ENCODE data around the gene ANTXR1. TPM values are rescaled to one million over a fixed set of nuclear protein-coding genes. Genes with fewer than 3 reads are reported as not detected.

The ANTXR1 gene
- total RNA-seq, 2 experiments from 2014 or later, result 0.05 to 0.23 TPM

DNA sequence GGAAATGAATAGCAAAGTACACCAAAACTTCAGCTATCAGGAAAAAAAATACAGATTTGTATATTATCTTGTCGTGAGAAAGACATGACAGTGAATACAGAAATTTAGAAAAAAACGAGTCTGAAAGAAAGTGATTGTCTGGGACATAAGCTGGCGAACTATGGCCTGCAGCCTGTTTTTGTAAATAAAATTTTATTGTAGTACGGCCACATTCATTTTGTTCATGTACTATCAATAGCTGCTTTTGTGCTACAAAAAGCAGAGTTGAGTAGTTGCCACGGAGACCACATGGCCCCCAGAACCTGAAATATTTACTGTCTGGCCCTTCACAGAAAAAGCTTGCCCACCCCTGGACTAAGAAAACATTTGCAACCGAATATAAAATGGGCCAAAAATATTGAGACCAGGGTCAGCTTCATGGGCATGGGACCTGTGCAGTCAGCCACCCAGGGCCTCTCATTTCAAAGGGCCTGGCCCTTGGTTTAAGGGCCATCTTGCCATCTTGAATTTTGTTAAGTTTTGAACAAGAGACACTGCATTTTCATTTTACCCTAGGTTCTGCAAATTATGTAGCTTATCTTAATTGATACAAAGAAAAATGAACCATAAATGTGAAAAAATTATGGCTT lies 17.9 kb downstream of the ANTXR1 start:
- peaks cover 56% of the 10 kb centered on the region for H3K27me3 Mint-ChIP-seq
- CTCF ChIA-PET, result no interaction called here

DNA sequence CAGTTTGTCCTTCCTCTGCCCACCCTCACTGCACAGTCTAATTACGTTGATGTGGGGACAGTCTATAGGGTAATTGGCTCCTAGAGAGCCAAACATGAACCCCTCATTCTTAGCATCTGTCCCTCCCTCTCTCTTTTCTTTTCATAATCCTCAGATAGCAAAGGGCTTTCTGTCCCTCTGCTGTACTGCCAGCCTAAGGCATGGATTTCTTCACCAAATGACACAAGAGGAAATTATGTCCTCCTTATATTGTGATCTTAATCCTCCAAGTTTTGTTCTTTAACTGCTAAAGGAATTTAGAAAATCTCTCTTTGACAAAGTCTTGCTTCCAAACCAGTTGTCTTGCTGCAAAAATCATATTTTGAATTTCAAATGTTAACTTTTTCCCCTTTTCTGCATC lies 18.5 kb downstream of the ANTXR1 start:
- Mint-ChIP-seq H3K9me3 (no peaks in the 10 kb centered on the region), H3K36me3 (ENCODE audit: low read depth) (no peaks in the 10 kb centered on the region), H3K27ac (no peak overlapping the region), H3K4me3 (no peak overlapping the region), H3K27me3 (peaks cover 55% of the 10 kb centered on the region), H3K4me1 (no peaks in the 10 kb centered on the region)
- DNase-seq, result no peak
- ChIA-PET CTCF (no interaction called here), POLR2A (no interaction called here)

More for the DNA sequence above, 17.9 kb downstream of the ANTXR1 start:
- DNase-seq, result no peak
- no peak overlapping the region for H3K27ac Mint-ChIP-seq
- POLR2A ChIA-PET, result no interaction called here
- no peak overlapping the region for H3K4me3 Mint-ChIP-seq
- H3K9me3 Mint-ChIP-seq, result no peaks in the 10 kb centered on the region
- H3K36me3 Mint-ChIP-seq (ENCODE audit: low read depth), result no peaks in the 10 kb centered on the region
- no peaks in the 10 kb centered on the region for H3K4me1 Mint-ChIP-seq

DNA sequence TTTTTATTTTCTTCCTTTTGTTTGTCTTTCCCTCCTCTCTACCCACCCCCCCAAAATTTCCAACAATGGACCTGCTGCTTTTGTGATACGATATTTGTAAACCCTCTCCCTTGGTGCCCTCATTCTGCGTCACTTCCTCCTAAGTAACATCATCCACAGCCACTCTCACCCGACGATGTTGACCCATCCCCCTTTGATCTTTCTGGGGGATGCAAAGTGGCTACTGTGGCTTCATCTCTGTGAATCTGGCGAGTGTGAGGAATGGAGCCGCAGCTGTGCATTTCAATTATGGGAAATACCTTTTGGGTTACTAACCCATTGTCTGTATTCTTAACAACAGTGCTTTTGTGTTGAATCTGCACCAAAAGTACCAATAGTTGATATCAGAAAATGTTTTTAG lies 19.4 kb downstream of the ANTXR1 start:
- peaks cover 54% of the 10 kb centered on the region for H3K27me3 Mint-ChIP-seq
- no peaks in the 10 kb centered on the region for H3K4me1 Mint-ChIP-seq
- ChIA-PET POLR2A (no interaction called here), CTCF (no interaction called here)
- no peak for DNase-seq
- no peaks in the 10 kb centered on the region for H3K9me3 Mint-ChIP-seq
- no peaks in the 10 kb centered on the region for H3K36me3 Mint-ChIP-seq (ENCODE audit: low read depth)
- no peak overlapping the region for H3K4me3 Mint-ChIP-seq
- no peak overlapping the region for H3K27ac Mint-ChIP-seq

DNA sequence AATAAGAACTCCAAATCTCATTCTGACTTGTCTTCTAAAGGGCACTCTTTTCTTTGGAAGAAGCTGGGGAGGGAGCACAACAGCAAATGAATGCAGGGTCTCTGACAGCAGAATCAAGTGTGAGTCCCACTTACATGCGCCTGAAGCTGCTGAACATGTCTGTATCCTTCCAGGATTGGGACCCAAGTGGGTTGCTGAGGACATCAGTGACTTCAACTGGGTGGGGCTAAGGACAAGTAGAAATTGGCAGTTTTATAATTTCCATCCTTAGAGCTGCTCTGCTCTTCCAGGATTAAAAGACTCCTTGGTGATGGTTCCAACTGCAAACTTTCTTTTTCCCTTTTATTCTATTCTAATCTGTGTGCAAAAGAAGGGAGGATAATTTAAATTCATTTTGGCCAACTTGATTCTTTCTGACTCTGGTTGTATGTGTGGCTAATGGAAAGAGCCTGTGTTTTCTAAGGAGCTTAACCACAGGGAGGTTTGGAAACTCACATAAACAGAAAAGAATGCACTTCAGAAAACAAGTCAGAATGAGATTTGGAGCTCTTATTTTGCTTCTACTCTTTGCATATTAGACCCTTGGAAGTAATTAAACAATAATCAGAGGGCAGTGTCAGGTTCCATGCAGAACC lies 20.6 kb downstream of the ANTXR1 start:
- POLR2A ChIA-PET, result no interaction called here
- no peaks in the 10 kb centered on the region for H3K4me1 Mint-ChIP-seq
- H3K4me3 Mint-ChIP-seq, result no peak overlapping the region
- H3K27ac Mint-ChIP-seq, result no peak overlapping the region
- peaks cover 56% of the 10 kb centered on the region for H3K27me3 Mint-ChIP-seq
- no peaks in the 10 kb centered on the region for H3K9me3 Mint-ChIP-seq
- CTCF ChIA-PET, result no interaction called here
- H3K36me3 Mint-ChIP-seq (ENCODE audit: low read depth), result no peaks in the 10 kb centered on the region
- no peak for DNase-seq

DNA sequence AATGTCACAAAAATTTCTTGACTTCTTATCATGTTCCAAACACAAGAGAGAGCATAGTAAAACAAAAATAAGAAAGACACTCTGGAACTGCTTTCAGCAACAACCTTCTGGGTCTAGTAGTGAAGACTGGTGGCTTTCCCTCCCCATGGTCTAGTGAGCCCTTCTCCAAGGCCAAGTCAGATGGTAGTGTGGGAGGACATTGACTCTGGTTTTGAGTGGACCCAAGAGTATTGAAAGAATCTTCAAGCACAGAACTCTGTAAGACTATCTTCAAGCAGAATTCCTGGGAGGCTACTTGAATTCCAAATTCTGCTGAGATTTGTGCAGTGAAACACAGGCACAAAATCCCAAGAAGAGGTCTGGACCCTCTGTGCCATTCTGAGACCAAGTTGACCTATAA lies 21.1 kb downstream of the ANTXR1 start:
- CTCF ChIA-PET, result no interaction called here
- Mint-ChIP-seq H3K36me3 (ENCODE audit: low read depth) (no peaks in the 10 kb centered on the region), H3K9me3 (no peaks in the 10 kb centered on the region), H3K4me1 (no peaks in the 10 kb centered on the region), H3K27ac (no peak overlapping the region), H3K4me3 (no peak overlapping the region), H3K27me3 (peaks cover 54% of the 10 kb centered on the region)
- POLR2A ChIA-PET, result no interaction called here
- no peak for DNase-seq

DNA sequence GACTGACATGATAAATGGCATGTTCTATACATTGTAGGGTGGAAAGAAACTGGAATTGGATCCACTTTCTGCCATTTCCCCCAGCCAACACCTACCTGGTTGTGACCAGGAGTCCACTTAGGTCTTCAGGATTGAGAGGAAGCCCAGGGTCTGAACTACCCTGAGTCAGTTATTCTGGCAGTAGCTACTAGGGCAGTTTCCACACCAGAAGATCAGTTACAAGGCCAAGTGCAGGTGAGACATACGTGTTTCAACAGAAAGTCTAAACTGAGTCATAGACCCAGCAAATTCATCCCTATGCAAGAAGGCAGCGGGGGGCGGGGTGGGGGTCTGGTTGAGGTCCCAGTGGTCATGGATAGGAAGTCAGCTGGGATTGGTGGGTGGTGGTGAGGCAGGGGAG lies 21.9 kb downstream of the ANTXR1 start:
- Mint-ChIP-seq H3K4me3 (no peak overlapping the region), H3K27me3 (peaks cover 56% of the 10 kb centered on the region), H3K36me3 (ENCODE audit: low read depth) (no peaks in the 10 kb centered on the region), H3K4me1 (no peaks in the 10 kb centered on the region), H3K9me3 (no peaks in the 10 kb centered on the region), H3K27ac (no peak overlapping the region)
- ChIA-PET POLR2A (no interaction called here), CTCF (no interaction called here)
- DNase-seq, result no peak

DNA sequence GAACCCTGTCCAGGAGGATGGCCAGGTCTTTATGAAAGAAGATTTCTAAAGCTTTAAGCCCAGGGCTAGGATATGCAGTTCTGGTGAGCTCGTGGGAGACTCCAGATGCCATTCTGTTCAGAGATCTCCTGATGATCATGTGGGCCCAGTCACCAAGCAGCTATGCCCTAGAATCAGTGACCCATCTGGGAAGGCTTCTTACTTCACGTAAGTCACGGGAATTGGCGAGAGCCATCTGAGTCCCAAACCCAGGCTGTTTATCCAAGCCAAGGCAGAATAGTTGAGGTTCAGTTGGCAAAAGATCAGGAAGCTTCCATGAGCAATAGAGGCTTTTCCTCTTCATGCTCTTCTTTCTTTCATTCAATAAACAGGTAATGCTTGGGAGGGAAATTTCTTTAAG lies 23.9 kb downstream of the ANTXR1 start:
- Mint-ChIP-seq H3K27ac (no peak overlapping the region), H3K27me3 (peaks cover 60% of the 10 kb centered on the region), H3K4me3 (no peak overlapping the region), H3K36me3 (ENCODE audit: low read depth) (no peaks in the 10 kb centered on the region), H3K9me3 (no peaks in the 10 kb centered on the region), H3K4me1 (no peaks in the 10 kb centered on the region)
- ChIA-PET CTCF (no interaction called here), POLR2A (no interaction called here)
- no peak for DNase-seq

DNA sequence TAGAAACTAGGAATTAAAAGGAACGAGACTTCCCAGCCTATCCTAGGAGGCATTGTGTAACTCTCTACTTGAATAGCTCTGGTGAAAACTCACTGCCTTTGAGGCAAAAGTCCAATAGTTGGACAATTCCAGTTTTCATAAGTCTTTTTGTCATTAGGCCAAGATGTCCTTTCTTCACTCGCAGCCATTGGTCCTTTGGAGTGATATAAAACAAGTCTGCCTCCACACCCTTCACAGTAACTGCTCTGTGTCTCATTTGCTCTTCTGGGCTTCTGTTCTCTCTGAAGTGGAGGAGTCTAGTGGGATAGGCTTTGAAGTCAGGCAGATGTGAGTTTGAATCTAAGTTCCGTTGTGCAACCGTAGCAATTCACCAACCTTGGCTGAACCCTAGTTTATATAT lies 28.2 kb downstream of the ANTXR1 start:
- no peak overlapping the region for H3K4me3 Mint-ChIP-seq
- no peaks in the 10 kb centered on the region for H3K4me1 Mint-ChIP-seq
- DNase-seq, result no peak
- POLR2A ChIA-PET, result no interaction called here
- H3K36me3 Mint-ChIP-seq (ENCODE audit: low read depth), result no peaks in the 10 kb centered on the region
- no peaks in the 10 kb centered on the region for H3K9me3 Mint-ChIP-seq
- H3K27ac Mint-ChIP-seq, result no peak overlapping the region
- CTCF ChIA-PET, result no interaction called here
- H3K27me3 Mint-ChIP-seq, result peaks cover 54% of the 10 kb centered on the region

DNA sequence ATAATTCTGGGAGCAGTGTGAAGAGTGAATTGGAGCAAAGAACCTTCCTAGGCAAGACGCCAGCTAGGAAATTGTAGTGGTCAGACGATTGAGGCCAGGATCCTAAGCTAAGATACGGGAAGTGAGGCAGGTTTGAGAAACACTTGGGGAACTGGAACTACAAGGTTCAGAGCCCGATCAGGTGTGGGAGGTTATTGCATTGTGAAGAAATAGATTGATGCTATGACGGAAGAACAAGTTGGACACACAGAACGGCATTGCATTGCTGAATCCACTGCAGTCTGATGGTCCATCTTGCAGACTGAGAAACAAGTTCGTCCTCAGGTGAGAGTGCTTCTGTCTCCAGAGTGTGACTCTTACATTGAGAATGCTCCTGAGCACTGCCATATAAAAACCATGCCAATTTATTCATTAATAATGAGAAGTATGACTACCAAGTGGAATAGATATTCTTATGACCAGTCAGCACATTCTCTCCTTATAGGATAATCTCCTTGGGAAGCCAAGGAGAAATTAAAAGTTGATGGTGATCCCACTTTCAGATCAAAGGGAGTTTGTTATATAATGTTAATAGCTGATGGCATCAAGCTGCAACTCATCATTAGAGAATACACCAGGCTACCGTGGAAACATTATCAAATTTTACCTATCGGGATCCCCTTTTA lies 30.9 kb downstream of the ANTXR1 start:
- no peaks in the 10 kb centered on the region for H3K36me3 Mint-ChIP-seq (ENCODE audit: low read depth)
- POLR2A ChIA-PET, result no interaction called here
- H3K9me3 Mint-ChIP-seq, result no peaks in the 10 kb centered on the region
- CTCF ChIA-PET, result no interaction called here
- no peak overlapping the region for H3K4me3 Mint-ChIP-seq
- DNase-seq, result no peak
- no peaks in the 10 kb centered on the region for H3K4me1 Mint-ChIP-seq
- H3K27me3 Mint-ChIP-seq, result peaks cover 61% of the 10 kb centered on the region
- H3K27ac Mint-ChIP-seq, result no peak overlapping the region

DNA sequence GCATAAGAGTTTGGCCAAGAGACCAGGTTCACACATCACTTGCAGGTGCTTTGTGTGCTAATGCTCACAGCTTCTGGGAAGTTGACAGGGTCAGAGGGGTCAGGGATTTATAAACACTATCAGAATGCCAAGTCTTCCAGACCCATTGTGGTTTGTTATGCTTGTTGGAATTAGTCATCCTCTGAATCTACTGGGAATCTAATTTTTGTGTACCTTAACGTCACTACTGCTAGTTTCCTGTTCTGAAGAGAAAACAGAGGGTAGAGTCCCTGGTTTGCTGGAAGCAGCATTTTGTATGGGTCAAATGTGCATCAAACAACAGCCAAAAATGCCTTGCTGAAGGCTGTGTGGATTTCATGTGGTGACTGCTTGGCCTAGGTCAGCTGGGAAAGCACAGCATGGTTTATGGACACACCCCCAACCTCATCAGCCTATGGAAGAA lies 33.3 kb downstream of the ANTXR1 start:
- H3K27ac Mint-ChIP-seq, result no peak overlapping the region
- no peaks in the 10 kb centered on the region for H3K9me3 Mint-ChIP-seq
- DNase-seq, result no peak
- H3K36me3 Mint-ChIP-seq (ENCODE audit: low read depth), result no peaks in the 10 kb centered on the region
- no peak overlapping the region for H3K4me3 Mint-ChIP-seq
- POLR2A ChIA-PET, result no interaction called here
- H3K27me3 Mint-ChIP-seq, result peaks cover 55% of the 10 kb centered on the region
- CTCF ChIA-PET, result no interaction called here
- H3K4me1 Mint-ChIP-seq, result no peaks in the 10 kb centered on the region

DNA sequence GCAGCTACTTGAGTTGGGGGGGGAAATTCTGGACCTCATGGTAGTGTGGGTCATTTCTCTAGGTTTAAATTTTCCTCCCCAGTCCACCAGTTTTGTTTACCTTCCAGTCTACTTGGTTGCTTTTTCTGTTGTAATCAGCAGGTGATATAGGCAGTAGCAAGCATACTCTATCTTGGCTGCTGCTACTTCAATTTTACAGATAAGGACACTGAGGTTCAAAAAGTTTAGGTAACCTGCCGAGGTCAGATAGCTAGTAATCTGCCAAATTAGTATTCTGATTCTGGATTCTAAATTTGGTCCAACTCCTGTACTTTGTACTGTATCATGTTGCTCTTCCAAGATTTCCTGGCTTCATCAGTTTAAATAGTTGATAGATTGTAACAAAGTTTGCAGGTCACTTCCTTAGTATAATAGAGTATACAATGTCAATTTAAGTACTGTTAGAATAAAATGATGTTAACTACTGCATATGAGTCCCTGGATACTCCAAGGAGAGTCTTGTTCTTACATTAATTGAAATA lies 34.7 kb downstream of the ANTXR1 start:
- Mint-ChIP-seq H3K9me3 (no peaks in the 10 kb centered on the region), H3K4me1 (no peaks in the 10 kb centered on the region), H3K27me3 (peaks cover 51% of the 10 kb centered on the region), H3K36me3 (ENCODE audit: low read depth) (no peaks in the 10 kb centered on the region), H3K27ac (no peak overlapping the region), H3K4me3 (no peak overlapping the region)
- CTCF ChIA-PET, result no interaction called here
- no peak for DNase-seq
- POLR2A ChIA-PET, result no interaction called here

DNA sequence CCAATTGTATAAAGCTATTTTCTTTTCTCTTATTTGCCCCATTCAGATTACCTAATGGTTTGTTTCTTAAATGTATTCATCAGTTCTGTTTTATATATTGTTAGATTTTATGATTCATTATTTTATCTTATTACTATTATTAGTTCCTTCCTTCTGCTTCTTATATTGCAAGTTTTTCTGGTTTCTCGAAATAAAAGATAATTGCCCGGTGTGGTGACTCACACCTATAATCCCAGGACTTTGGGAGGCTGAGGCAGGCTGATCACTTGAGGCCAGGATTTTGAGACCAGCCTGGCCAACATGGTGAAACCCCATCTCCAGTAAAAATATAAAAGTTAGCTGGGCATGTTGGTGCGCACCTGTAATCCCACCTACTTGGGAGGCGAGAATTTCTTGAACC lies 37.8 kb downstream of the ANTXR1 start:
- Mint-ChIP-seq H3K9me3 (no peaks in the 10 kb centered on the region), H3K36me3 (ENCODE audit: low read depth) (no peaks in the 10 kb centered on the region), H3K27me3 (peaks cover 46% of the 10 kb centered on the region), H3K27ac (no peak overlapping the region), H3K4me3 (no peak overlapping the region), H3K4me1 (peaks cover 6% of the 10 kb centered on the region)
- CTCF ChIA-PET, result interaction anchor here (0.7 kb wide), 1 partner anchor 1049 kb away, joined by 3 read pairs; no protein-coding TSS in a partner anchor
- POLR2A ChIA-PET, result no interaction called here
- DNase-seq, result no peak

DNA sequence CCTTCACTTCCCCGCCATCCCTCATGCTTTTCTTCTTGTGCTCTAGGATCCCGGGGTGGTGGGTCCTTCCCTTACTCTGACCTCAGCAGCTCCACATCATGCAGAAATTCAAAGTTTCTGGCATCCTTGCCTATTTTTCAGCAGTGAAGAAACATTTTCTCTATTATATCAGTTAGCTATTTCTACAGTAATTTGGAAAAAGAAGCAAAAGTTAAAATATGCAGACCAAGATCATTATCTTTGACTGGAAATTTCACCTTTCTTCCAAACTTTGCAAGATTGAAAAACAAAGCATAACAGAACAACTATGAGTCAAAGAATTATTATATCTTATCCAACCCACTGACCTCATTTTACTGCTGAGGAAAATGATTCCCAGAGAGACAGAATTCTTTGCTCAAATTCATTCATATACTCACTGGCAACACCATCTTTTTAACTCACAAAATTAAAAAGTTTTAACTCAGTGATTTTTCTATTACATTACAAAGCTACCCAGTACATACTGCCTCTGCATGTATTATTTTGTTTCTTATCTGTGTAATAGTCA lies 40.5 kb downstream of the ANTXR1 start:
- no peak for DNase-seq
- Mint-ChIP-seq H3K9me3 (no peaks in the 10 kb centered on the region), H3K27ac (no peak overlapping the region), H3K4me3 (no peak overlapping the region), H3K27me3 (peaks cover 49% of the 10 kb centered on the region), H3K36me3 (ENCODE audit: low read depth) (no peaks in the 10 kb centered on the region), H3K4me1 (peaks cover 6% of the 10 kb centered on the region)
- POLR2A ChIA-PET, result interaction anchor here (0.6 kb wide), 1 partner anchor 1621 kb away, joined by 3 read pairs; no protein-coding TSS in a partner anchor
- CTCF ChIA-PET, result no interaction called here
